ENCODE measurements around the gene PARP3. TPM values are rescaled to one million over a fixed set of nuclear protein-coding genes. Genes with fewer than 3 reads are reported as not detected.

PARP3 gene
- total RNA-seq, 1 experiment from 2014 or later = 17.5 TPM

DNA sequence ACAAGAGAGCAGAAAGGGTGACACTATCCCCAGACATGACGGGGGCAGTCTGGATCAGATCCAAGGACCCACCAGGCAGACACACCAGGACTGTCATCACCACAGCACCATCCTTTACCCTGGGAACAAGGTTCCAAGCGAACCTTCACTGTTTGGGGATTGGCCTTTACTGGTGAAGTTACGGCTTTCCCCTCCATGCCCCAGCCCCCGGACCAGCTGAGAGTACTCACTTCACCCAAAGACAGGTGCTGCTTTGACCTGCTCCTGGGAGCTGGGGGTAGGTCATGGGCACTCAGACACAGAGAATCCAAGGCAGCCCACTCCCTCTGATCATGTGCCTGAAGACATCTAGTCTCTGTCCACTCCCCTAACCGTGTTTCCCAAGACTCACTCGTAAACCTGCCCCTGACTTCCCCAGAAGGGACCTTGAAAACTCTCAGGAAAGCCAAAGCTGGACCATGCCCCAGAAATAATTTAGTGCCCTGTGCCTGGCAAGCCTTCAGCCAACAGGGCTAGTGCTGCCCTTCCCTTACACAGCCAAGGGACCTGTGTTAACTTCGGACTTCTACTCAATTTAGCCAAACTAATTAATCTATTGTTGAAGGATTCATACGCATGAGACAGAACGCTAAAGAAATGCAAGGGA, 3.3 kb upstream of the PARP3 start:
- ChIA-PET CTCF (no interaction called here), POLR2A (no interaction called here), RAD21 (ENCODE audit: low non-redundant PET in 1 of 2, low total read pairs in 2 of 2, uncharacterized antibody in 2 of 2, unreplicated experiment in 2 of 2) (no interaction called here)
- Histone ChIP-seq H3K9ac (ENCODE audit: low read length) (no peak overlapping the region), H3K4me1 (ENCODE audit: control insufficient read depth in 1 of 2, insufficient read depth in 2 of 2, low read length in 2 of 2) (peaks cover 23 to 29% of the 10 kb centered on the region in 2 experiments), H3K27ac (ENCODE audit: low read depth, low read length) (no peak overlapping the region), H3K4me2 (ENCODE audit: low read length) (no peak overlapping the region), H3K79me2 (ENCODE audit: insufficient read depth, low read length) (peaks cover 51% of the 10 kb centered on the region), H3K9me2 (ENCODE audit: insufficient read depth) (no peaks in the 10 kb centered on the region), H3K9me3 (ENCODE audit: control insufficient read depth in 1 of 2, insufficient read depth in 1 of 2, low read depth in 1 of 2, low read length in 2 of 2) (no peaks in the 10 kb centered on the region), H3K27me3 (ENCODE audit: insufficient read depth, low read length) (no peaks in the 10 kb centered on the region), H3K36me3 (ENCODE audit: control insufficient read depth in 1 of 2, insufficient read depth in 2 of 2, low read length in 2 of 2) (peaks cover 23 to 51% of the 10 kb centered on the region in 2 experiments), H3K4me3 (replicated peaks in 1 of 2; ENCODE audit: low read depth in 1 of 2, low read length in 2 of 2) (no peak overlapping the region), H2AFZ (ENCODE audit: low read depth, low read length, poor library complexity, severe bottlenecking) (no peak overlapping the region), H4K20me1 (ENCODE audit: insufficient read depth) (0 out of 2 replicates have a peak, but pooled peaks cover 4% of the 10 kb centered on the region)
- DNase-seq (ENCODE audit: low read depth, low spot score) (no peak), ATAC-seq (no peak)
- TF ChIP-seq SIN3A (IDR thresholded peaks at IDR 0.05; ENCODE audit: low read depth) (no peak), SP1 (IDR thresholded peaks at IDR 0.05; ENCODE audit: low read depth) (no peak), TCF7L2 (IDR thresholded peaks at IDR 0.05; ENCODE audit: borderline replicate concordance, extremely low read depth, insufficient read depth, insufficient read length) (no peak), SRF (IDR thresholded peaks at IDR 0.05; ENCODE audit: low read depth) (no peak), EZH2 (IDR thresholded peaks at IDR 0.05) (no peak), ZNF274 (IDR thresholded peaks at IDR 0.05; ENCODE audit: low read depth, low read length) (no peak), POLR2A (IDR thresholded peaks at IDR 0.05; ENCODE audit: borderline replicate concordance, extremely low read depth, insufficient read depth, insufficient read length) (no peak), RAD21 (IDR thresholded peaks at IDR 0.05; ENCODE audit: low read depth) (no peak), YY1 (IDR thresholded peaks at IDR 0.05; ENCODE audit: extremely low read depth, insufficient replicate concordance, low read depth, low read length) (no peak)
- TF ChIP-seq, protein P1, sequence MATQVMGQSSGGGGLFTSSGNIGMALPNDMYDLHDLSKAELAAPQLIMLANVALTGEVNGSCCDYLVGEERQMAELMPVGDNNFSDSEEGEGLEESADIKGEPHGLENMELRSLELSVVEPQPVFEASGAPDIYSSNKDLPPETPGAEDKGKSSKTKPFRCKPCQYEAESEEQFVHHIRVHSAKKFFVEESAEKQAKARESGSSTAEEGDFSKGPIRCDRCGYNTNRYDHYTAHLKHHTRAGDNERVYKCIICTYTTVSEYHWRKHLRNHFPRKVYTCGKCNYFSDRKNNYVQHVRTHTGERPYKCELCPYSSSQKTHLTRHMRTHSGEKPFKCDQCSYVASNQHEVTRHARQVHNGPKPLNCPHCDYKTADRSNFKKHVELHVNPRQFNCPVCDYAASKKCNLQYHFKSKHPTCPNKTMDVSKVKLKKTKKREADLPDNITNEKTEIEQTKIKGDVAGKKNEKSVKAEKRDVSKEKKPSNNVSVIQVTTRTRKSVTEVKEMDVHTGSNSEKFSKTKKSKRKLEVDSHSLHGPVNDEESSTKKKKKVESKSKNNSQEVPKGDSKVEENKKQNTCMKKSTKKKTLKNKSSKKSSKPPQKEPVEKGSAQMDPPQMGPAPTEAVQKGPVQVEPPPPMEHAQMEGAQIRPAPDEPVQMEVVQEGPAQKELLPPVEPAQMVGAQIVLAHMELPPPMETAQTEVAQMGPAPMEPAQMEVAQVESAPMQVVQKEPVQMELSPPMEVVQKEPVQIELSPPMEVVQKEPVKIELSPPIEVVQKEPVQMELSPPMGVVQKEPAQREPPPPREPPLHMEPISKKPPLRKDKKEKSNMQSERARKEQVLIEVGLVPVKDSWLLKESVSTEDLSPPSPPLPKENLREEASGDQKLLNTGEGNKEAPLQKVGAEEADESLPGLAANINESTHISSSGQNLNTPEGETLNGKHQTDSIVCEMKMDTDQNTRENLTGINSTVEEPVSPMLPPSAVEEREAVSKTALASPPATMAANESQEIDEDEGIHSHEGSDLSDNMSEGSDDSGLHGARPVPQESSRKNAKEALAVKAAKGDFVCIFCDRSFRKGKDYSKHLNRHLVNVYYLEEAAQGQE (IDR thresholded peaks at IDR 0.05; ENCODE audit: low read depth) = no peak
- TF ChIP-seq, protein P2, sequence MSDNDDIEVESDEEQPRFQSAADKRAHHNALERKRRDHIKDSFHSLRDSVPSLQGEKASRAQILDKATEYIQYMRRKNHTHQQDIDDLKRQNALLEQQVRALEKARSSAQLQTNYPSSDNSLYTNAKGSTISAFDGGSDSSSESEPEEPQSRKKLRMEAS (IDR thresholded peaks at IDR 0.05) = no peak
- TF ChIP-seq, protein P3, sequence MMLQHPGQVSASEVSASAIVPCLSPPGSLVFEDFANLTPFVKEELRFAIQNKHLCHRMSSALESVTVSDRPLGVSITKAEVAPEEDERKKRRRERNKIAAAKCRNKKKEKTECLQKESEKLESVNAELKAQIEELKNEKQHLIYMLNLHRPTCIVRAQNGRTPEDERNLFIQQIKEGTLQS (IDR thresholded peaks at IDR 0.05) = no peak
- BruUV-seq (replicated peaks) = no TSS peak
- intact Hi-C loops (cut with micrococcal nuclease) = no loop called here
